Transverse colon (tissue), 4 donors: ENCODE measurements around the gene C2CD3. TPM values are rescaled to one million over a fixed set of nuclear protein-coding genes. Genes with fewer than 3 reads are reported as not detected.

ENCODE experiments used
- DNase-seq: peaks from one replicate; pipeline ENCODE4 v3.0.0-alpha.2; 2019
- H3K27ac ChIP-seq, 4 donors: fragments of 200-600 bp; sonication (generic); 2 replicates each; pipeline ENCODE4 v1.5.1; 2016 to 2018; ENCODE audit warnings: inconsistent platforms in 4 of 4
- H3K27me3 ChIP-seq: fragments of 200-600 bp; sonication (generic); 2 replicates; pipeline ENCODE4 v1.5.1; 2017; ENCODE audit warnings: inconsistent platforms
- H3K36me3 ChIP-seq, 4 donors: fragments of 200-600 bp; sonication (generic); 2 replicates each; pipeline ENCODE4 v1.5.1; 2017 to 2019; ENCODE audit warnings: inconsistent platforms in 4 of 4
- H3K4me1 ChIP-seq, 4 donors: fragments of 200-600 bp; sonication (generic); 2 replicates each; pipeline ENCODE4 v1.5.1; 2017 to 2020; ENCODE audit warnings: inconsistent platforms in 4 of 4
- H3K4me3 ChIP-seq, 4 donors: fragments of 200-600 bp; sonication (generic); 1 replicate in 1 of 4; 2 replicates in 3 of 4; pipeline versions ENCODE4 v1.5.1 to v1.6.1; 2017 to 2019; ENCODE audit warnings: inconsistent platforms in 4 of 4
- H3K9me3 ChIP-seq, 2 donors: fragments of 200-600 bp; sonication (generic); 2 replicates each; pipeline ENCODE4 v1.5.1; 2017 to 2019; ENCODE audit warnings: inconsistent platforms in 2 of 2
- CTCF ChIP-seq, 5 experiments: fragments of 200-600 bp in 3 of 5; fragments of 450-650 bp in 2 of 5; sonication (generic) in 3 of 5; IDR thresholded peaks; 1 replicate in 2 of 5; 2 replicates in 3 of 5; pipeline ENCODE4 v1.5.1; 2016 to 2017; ENCODE audit warnings: antibody characterized with exemption in 5 of 5, inconsistent platforms in 3 of 5, mild to moderate bottlenecking in 2 of 5, moderate library complexity in 1 of 5
- EP300 ChIP-seq: sonication (generic); formaldehyde crosslinking; IDR thresholded peaks from one replicate; pipeline ENCODE4 v1.6.1; 2017; ENCODE audit warnings: antibody characterized with exemption, low read depth
- POLR2A ChIP-seq: fragments of 450-650 bp; IDR thresholded peaks from one replicate; pipeline ENCODE4 v1.6.1; 2016; ENCODE audit warnings: antibody characterized with exemption, mild to moderate bottlenecking, moderate library complexity
- POLR2AphosphoS5 ChIP-seq, 3 donors: sonication (generic); formaldehyde crosslinking; IDR thresholded peaks; one replicate each; pipeline ENCODE4 v1.6.1; 2016; ENCODE audit warnings: antibody characterized with exemption in 3 of 3
- WGBS, 2 donors: methylation state at CpG; one replicate each; pipeline ENCODE4 v1.1.5; 2018; ENCODE audit warnings: low coverage in 1 of 2; 5-methylcytosine and 5-hydroxymethylcytosine counted together
- in situ Hi-C, 4 donors: fragments of 200-750 bp; cut with MboI; loops; one replicate each; pipeline versions ENCODE4 v1.15.0 to v1.15.1; 2017; ENCODE audit warnings: low sequenced_read_pairs in 3 of 4, low pct_ligation_motif_present in 1 of 4, low pct_unique_long_range_greater_than_20kb in 1 of 4
- intact Hi-C: fragments of 100-400 bp; cut with DNase I; formaldehyde crosslinking; loops from one replicate; pipeline ENCODE4 v1.15.1; 2023; ENCODE audit warnings: low total_unique reads
- total RNA-seq, 4 donors: library from RNA; depleted of rRNA; stranded (reverse); fragments of >200 nt; gene quantifications; one replicate each; pipeline ENCODE4 v1.1.0, GENCODE V29; 2016

The C2CD3 gene
- total RNA-seq, 4 donors from 2014 or later = 22.2 to 52.5 (median 37.4) TPM

GRCh38 chr11:74005721-74006517 lies 164.9 kb downstream of the C2CD3 start:
- Histone ChIP-seq H3K4me1 (peaks cover 0 to 11% (median 0%) of the 10 kb centered on the region in 4 donors), H3K9me3 (no peaks in the 10 kb centered on the region), H3K27me3 (no peaks in the 10 kb centered on the region), H3K36me3 (no peaks in the 10 kb centered on the region), H3K27ac (no peak overlapping the region), H3K4me3 (no peak overlapping the region)
- WGBS, 2 donors = 91% methylated on average over 29 of the region's 29 CpGs; no CpG with 5 or more reads in 1 of the 2 donors
- in situ Hi-C loops = no loop called here
- DNase-seq = no peak
- TF ChIP-seq CTCF (IDR thresholded peaks at IDR 0.05) (no peak), EP300 (no peak), POLR2AphosphoS5 (IDR thresholded peaks at IDR 0.05) (no peak), POLR2A (no peak)
- intact Hi-C loops = no loop called here

- H3K36me3 ChIP-seq = no peaks in the 10 kb centered on the region
- H3K27me3 ChIP-seq = no peaks in the 10 kb centered on the region
- peak overlapping the region in 1 of 4 donors; percentile 21 for H3K27ac ChIP-seq
- intact Hi-C loops = no loop called here
- in situ Hi-C loops = no loop called here
- TF ChIP-seq POLR2AphosphoS5 (IDR thresholded peaks at IDR 0.05) (no peak), POLR2A (no peak), CTCF (IDR thresholded peaks at IDR 0.05) (no peak)
- DNase-seq = peak; percentile 61
- H3K4me1 ChIP-seq = peaks cover 0 to 4% (median 0%) of the 10 kb centered on the region in 4 donors
- H3K4me3 ChIP-seq = no peak overlapping the region
- no peaks in the 10 kb centered on the region for H3K9me3 ChIP-seq
- 60% methylated on average over 11 of the region's 11 CpGs; no CpG with 5 or more reads in 1 of the 2 donors for WGBS, 2 donors
Observed at GRCh38 chr11:74004759-74005615, 165.8 kb downstream of the C2CD3 start.

- no peaks in the 10 kb centered on the region for H3K9me3 ChIP-seq
- no peak overlapping the region for H3K4me3 ChIP-seq
- no peaks in the 10 kb centered on the region for H3K36me3 ChIP-seq
- no peaks in the 10 kb centered on the region for H3K27me3 ChIP-seq
- 92% methylated on average over 6 of the region's 6 CpGs; no CpG with 5 or more reads in 1 of the 2 donors for WGBS, 2 donors
- H3K4me1 ChIP-seq = peaks cover 0 to 4% (median 0%) of the 10 kb centered on the region in 4 donors
- TF ChIP-seq CTCF (IDR thresholded peaks at IDR 0.05) (no peak), POLR2AphosphoS5 (IDR thresholded peaks at IDR 0.05) (no peak), POLR2A (no peak), EP300 (no peak)
- H3K27ac ChIP-seq = no peak overlapping the region
- intact Hi-C loops (no loop called here), in situ Hi-C loops (no loop called here)
- DNase-seq = no peak
Observed at GRCh38 chr11:74004046-74004695, 166.6 kb downstream of the C2CD3 start.

GRCh38 chr11:74002832-74003231 lies 168.0 kb downstream of the C2CD3 start:
- Histone ChIP-seq H3K9me3 (no peaks in the 10 kb centered on the region), H3K27me3 (no peaks in the 10 kb centered on the region), H3K27ac (no peak overlapping the region), H3K36me3 (no peaks in the 10 kb centered on the region), H3K4me3 (no peak overlapping the region), H3K4me1 (peaks cover 0 to 4% (median 0%) of the 10 kb centered on the region in 4 donors)
- in situ Hi-C loops (no loop called here), intact Hi-C loops (no loop called here)
- 89 to 92% methylated on average over 3 to 4 of the region's 4 CpGs for WGBS, 2 donors
- no peak for DNase-seq
- no peak for TF ChIP-seq POLR2AphosphoS5 (IDR thresholded peaks at IDR 0.05)
